ENCODE measurements around the gene NPB.
A peak's percentile ranks its signal among the peaks of the same experiment; 100 is the strongest.

The NPB gene

DNA sequence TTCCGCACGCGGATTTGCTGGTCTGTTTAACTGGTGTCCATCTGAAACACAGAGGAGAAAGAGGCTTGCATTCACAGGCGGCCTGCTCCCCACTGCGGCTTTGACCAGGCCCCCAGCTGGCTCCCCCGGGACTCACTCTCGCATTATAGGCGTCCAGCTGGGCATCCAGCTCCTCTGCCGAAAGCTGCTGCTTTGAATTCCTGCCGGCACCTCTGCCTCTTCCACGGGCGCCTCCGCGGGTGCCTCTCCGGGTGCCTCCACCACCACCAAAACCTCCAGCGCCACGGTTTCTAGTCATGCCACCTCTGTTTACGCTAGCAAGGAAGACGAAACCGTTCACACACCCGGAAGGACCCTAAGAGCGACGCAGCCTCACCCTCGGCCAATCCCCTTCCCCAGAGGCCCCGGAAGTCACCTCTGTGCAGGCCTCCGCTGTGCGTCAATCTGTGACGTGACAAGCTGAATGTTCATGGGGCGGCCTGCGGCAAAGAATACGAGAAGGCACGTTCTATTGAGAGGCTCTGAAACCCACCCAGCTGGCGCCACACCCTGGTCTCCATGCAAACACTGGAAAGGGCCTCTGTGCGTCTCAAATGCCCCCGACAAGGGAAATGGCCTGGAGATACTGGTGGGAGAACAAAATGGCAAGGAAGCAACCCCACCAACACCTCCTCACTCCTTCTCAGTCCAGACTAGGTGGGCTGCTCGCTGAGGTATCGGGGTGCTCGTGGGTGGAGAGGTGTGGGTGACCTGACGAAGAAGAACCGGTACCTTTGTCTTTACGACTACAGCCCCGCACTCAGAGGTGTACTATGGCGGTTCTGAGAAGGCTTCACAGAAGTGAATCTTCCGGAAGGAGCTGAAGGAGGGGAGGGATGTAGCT lies 13.7 kb upstream of the NPB start:
- Histone ChIP-seq H3K27ac (ENCODE audit: low read length) (no peak overlapping the region), H3K4me3 (ENCODE audit: low read length) (no peak overlapping the region), H4K20me1 (ENCODE audit: insufficient read depth, low read length) (no peaks in the 10 kb centered on the region), H2AFZ (ENCODE audit: low read length) (no peak overlapping the region), H3K9me3 (replicated peaks; ENCODE audit: insufficient read depth, low read length) (no peaks in the 10 kb centered on the region), H3F3A (ENCODE audit: insufficient read depth, low read length) (peaks cover 9% of the 10 kb centered on the region), H3K36me3 (replicated peaks; ENCODE audit: insufficient read depth, low read length) (peaks cover 26% of the 10 kb centered on the region), H3K9me2 (replicated peaks; ENCODE audit: insufficient read depth, low read length) (no peaks in the 10 kb centered on the region), H3K4me1 (ENCODE audit: low read length) (peaks cover 10% of the 10 kb centered on the region), H3K9ac (ENCODE audit: low read length) (no peak overlapping the region), H3K4me2 (ENCODE audit: low read depth, low read length) (no peak overlapping the region), H3K27me3 (replicated peaks; ENCODE audit: insufficient read depth, low read length) (no peaks in the 10 kb centered on the region), H3K79me2 (ENCODE audit: low read length) (peaks cover 66% of the 10 kb centered on the region)
- no peak for TF ChIP-seq EZH2 (optimal IDR thresholded peaks at IDR 0.05; ENCODE audit: low read depth, low read length)
- TF ChIP-seq EZH2phosphoT487 (IDR thresholded peaks at IDR 0.05; ENCODE audit: low read length) = no peak
- TF ChIP-seq, protein P1, sequence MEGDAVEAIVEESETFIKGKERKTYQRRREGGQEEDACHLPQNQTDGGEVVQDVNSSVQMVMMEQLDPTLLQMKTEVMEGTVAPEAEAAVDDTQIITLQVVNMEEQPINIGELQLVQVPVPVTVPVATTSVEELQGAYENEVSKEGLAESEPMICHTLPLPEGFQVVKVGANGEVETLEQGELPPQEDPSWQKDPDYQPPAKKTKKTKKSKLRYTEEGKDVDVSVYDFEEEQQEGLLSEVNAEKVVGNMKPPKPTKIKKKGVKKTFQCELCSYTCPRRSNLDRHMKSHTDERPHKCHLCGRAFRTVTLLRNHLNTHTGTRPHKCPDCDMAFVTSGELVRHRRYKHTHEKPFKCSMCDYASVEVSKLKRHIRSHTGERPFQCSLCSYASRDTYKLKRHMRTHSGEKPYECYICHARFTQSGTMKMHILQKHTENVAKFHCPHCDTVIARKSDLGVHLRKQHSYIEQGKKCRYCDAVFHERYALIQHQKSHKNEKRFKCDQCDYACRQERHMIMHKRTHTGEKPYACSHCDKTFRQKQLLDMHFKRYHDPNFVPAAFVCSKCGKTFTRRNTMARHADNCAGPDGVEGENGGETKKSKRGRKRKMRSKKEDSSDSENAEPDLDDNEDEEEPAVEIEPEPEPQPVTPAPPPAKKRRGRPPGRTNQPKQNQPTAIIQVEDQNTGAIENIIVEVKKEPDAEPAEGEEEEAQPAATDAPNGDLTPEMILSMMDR (IDR thresholded peaks at IDR 0.05; ENCODE audit: low read length) = no peak
- DNase-seq = no peak

DNA sequence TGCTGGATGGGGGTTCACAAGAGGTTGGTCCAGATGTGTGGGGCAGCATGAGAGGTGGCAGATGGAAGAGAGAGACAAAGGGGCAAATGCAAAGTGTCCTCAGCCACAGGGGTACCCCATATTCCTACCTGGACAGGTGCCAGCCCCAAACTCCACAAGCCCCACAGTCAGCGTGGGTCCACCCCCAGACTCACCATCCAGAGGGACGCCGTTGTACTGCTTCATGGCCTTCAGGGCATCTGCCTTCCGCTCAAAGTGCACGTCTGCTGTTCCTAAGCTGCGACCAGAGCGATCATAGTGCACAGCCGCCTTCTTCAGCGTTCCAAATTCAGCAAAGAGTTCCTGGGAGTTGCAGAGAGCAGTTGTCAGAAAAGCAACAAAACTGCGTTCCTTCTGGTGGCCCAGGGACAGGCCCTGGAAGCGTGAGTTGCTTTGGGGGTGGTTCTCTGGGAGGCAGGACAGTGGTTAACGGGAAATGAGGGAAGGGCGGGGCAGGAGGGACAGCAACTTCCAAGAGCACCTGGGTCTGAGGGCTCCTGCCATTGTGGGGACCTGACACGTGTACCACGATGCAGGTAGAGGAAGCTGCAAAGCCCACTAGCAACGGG lies 12.9 kb upstream of the NPB start:
- Histone ChIP-seq H3K36me3 (replicated peaks; ENCODE audit: insufficient read depth, low read length) (peaks cover 26% of the 10 kb centered on the region), H3K9ac (ENCODE audit: low read length) (no peak overlapping the region)

DNA sequence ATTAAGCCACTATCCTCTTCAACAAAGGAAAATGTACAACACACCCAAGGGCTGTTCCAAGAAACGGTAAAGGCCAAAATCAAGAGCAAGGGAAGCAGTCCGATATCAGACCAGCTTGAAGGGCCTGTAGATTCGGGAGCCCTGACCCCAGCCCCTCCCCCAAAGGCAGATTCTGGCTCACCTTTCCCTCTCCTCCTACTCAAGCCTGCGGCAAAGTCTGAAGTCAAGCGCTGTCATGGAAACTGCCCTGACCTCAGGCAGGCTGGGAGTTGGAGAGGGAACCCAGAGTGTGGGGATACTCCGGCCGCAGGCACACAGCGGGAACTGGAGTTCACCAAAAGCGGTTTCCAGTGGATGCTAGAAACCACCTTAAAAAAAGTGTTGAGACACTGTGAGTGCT lies 12.4 kb upstream of the NPB start:
- Histone ChIP-seq H3K27ac (ENCODE audit: low read length) (no peak overlapping the region), H3K4me1 (ENCODE audit: low read length) (peaks cover 10% of the 10 kb centered on the region), H3K79me2 (ENCODE audit: low read length) (peaks cover 74% of the 10 kb centered on the region), H4K20me1 (ENCODE audit: insufficient read depth, low read length) (no peaks in the 10 kb centered on the region), H3F3A (ENCODE audit: insufficient read depth, low read length) (peaks cover 9% of the 10 kb centered on the region), H3K9me2 (replicated peaks; ENCODE audit: insufficient read depth, low read length) (no peaks in the 10 kb centered on the region), H3K9me3 (replicated peaks; ENCODE audit: insufficient read depth, low read length) (no peaks in the 10 kb centered on the region), H3K27me3 (replicated peaks; ENCODE audit: insufficient read depth, low read length) (no peaks in the 10 kb centered on the region), H3K4me3 (ENCODE audit: low read length) (no peak overlapping the region), H3K4me2 (ENCODE audit: low read depth, low read length) (peak overlapping the region; percentile 89; the same call in 1 of the 2 replicates), H3K36me3 (replicated peaks; ENCODE audit: insufficient read depth, low read length) (peaks cover 26% of the 10 kb centered on the region), H2AFZ (ENCODE audit: low read length) (no peak overlapping the region), H3K9ac (ENCODE audit: low read length) (peak overlapping the region; percentile 80; the same call in 1 of the 2 replicates)
- no peak for DNase-seq
- TF ChIP-seq, protein P1 (IDR thresholded peaks at IDR 0.05; ENCODE audit: low read length) = no peak
- TF ChIP-seq EZH2 (optimal IDR thresholded peaks at IDR 0.05; ENCODE audit: low read depth, low read length) = no peak
- TF ChIP-seq EZH2phosphoT487 (IDR thresholded peaks at IDR 0.05; ENCODE audit: low read length) = no peak

More for the DNA sequence above, 12.9 kb upstream of the NPB start:
- Histone ChIP-seq H3K9me3 (replicated peaks; ENCODE audit: insufficient read depth, low read length) (no peaks in the 10 kb centered on the region), H4K20me1 (ENCODE audit: insufficient read depth, low read length) (no peaks in the 10 kb centered on the region), H3K9me2 (replicated peaks; ENCODE audit: insufficient read depth, low read length) (no peaks in the 10 kb centered on the region), H3K27ac (ENCODE audit: low read length) (no peak overlapping the region), H2AFZ (ENCODE audit: low read length) (no peak overlapping the region), H3F3A (ENCODE audit: insufficient read depth, low read length) (peaks cover 9% of the 10 kb centered on the region), H3K4me2 (ENCODE audit: low read depth, low read length) (peak overlapping the region; percentile 89; the same call in 1 of the 2 replicates), H3K27me3 (replicated peaks; ENCODE audit: insufficient read depth, low read length) (no peaks in the 10 kb centered on the region), H3K79me2 (ENCODE audit: low read length) (peaks cover 72% of the 10 kb centered on the region), H3K4me1 (ENCODE audit: low read length) (peaks cover 10% of the 10 kb centered on the region), H3K4me3 (ENCODE audit: low read length) (no peak overlapping the region)
- no peak for DNase-seq
- TF ChIP-seq EZH2 (optimal IDR thresholded peaks at IDR 0.05; ENCODE audit: low read depth, low read length) (no peak), EZH2phosphoT487 (IDR thresholded peaks at IDR 0.05; ENCODE audit: low read length) (no peak)
- TF ChIP-seq, protein P1 (IDR thresholded peaks at IDR 0.05; ENCODE audit: low read length) = no peak
